HepG2 (cell line): Measurements from ENCODE around the gene USP34. TPM values are rescaled to one million over a fixed set of nuclear protein-coding genes. Genes with fewer than 3 reads are reported as not detected.

ENCODE experiments used
- ARNTL ChIP-seq: sonication (generic); formaldehyde crosslinking; IDR thresholded peaks from 2 replicates; pipeline ENCODE4 v1.4.0; 2020; ENCODE audit warnings: mild to moderate bottlenecking, missing genetic modification reagents
- BRD4 ChIP-seq: sonication (generic); formaldehyde crosslinking; IDR thresholded peaks from 2 replicates; pipeline ENCODE4 v1.4.0; 2020; ENCODE audit warnings: missing genetic modification reagents
- CC2D1A ChIP-seq: sonication (generic); formaldehyde crosslinking; IDR thresholded peaks from 2 replicates; pipeline ENCODE4 v1.8.1; 2023; ENCODE audit warnings: mild to moderate bottlenecking, missing genetic modification reagents
- CEBPG ChIP-seq: IDR thresholded peaks from 2 replicates; pipeline ENCODE4 v1.6.1; 2016
- GABPA ChIP-seq, 2 experiments: IDR thresholded peaks; 2 replicates each; pipeline ENCODE4 v1.6.1; 2011 to 2016; ENCODE audit warnings: low read depth in 2 of 2, low read length in 1 of 2, missing biosample characterization in 1 of 2, missing genetic modification characterization in 1 of 2
- HCFC1 ChIP-seq: fragments of 150-350 bp; IDR thresholded peaks from 2 replicates; pipeline ENCODE4 v1.6.1; 2014; ENCODE audit warnings: low read depth, low read length
- HOXD1 ChIP-seq: sonication (generic); formaldehyde crosslinking; IDR thresholded peaks from 2 replicates; pipeline ENCODE4 v1.5.0; 2020; ENCODE audit warnings: missing genetic modification reagents
- NCOR1 ChIP-seq: fragments of 200-600 bp; sonication (generic); IDR thresholded peaks from 2 replicates; pipeline ENCODE4 v1.7.0; 2017; ENCODE audit warnings: antibody characterized with exemption, low read length, borderline replicate concordance
- PAF1 ChIP-seq: IDR thresholded peaks from 2 replicates; pipeline ENCODE4 v1.6.1; 2016; ENCODE audit warnings: missing genetic modification reagents, missing compliant biosample characterization
- SMARCE1 ChIP-seq: fragments of 450-650 bp; IDR thresholded peaks from 2 replicates; pipeline ENCODE4 v1.6.1; 2017; ENCODE audit warnings: borderline replicate concordance
- SMC3 ChIP-seq: IDR thresholded peaks from 2 replicates; pipeline ENCODE4 v1.6.1; 2011; ENCODE audit warnings: low read length, improper control_type of control experiment
- TRIM24 ChIP-seq: sonication (generic); formaldehyde crosslinking; IDR thresholded peaks from 2 replicates; pipeline ENCODE4 v1.8.0; 2022; ENCODE audit warnings: mild to moderate bottlenecking, missing genetic modification reagents
- ZBTB25 ChIP-seq: IDR thresholded peaks from 2 replicates; pipeline ENCODE4 v1.6.1; 2018; ENCODE audit warnings: missing genetic modification reagents
- ZNF276 ChIP-seq: sonication (generic); formaldehyde crosslinking; IDR thresholded peaks from 2 replicates; pipeline ENCODE4 v1.4.0; 2020; ENCODE audit warnings: mild to moderate bottlenecking, low read depth, missing genetic modification reagents
- ZNF282 ChIP-seq: fragments of 450-650 bp; IDR thresholded peaks from 2 replicates; pipeline ENCODE4 v1.6.1; 2018; ENCODE audit not compliant: partially characterized antibody
- ZNF3 ChIP-seq: IDR thresholded peaks from 2 replicates; pipeline ENCODE4 v1.7.0; 2017; ENCODE audit warnings: inconsistent platforms
- ZNF562 ChIP-seq: sonication (generic); formaldehyde crosslinking; IDR thresholded peaks from 2 replicates; pipeline ENCODE4 v1.8.0; 2022; ENCODE audit warnings: missing genetic modification reagents, borderline replicate concordance
- ZNF709 ChIP-seq: sonication (generic); formaldehyde crosslinking; IDR thresholded peaks from 2 replicates; pipeline ENCODE4 v1.5.0; 2020; ENCODE audit warnings: mild to moderate bottlenecking, missing genetic modification reagents
- ZNF788 ChIP-seq: sonication (generic); formaldehyde crosslinking; IDR thresholded peaks from 2 replicates; pipeline ENCODE4 v1.5.0; 2020; ENCODE audit warnings: mild to moderate bottlenecking, missing genetic modification reagents, borderline replicate concordance
- polyA plus RNA-seq, 8 experiments: library from polyadenylated mRNA; depleted of rRNA in 3 of 8; stranded (reverse) in 7 of 8; unstranded in 1 of 8; fragments of >200 nt; fragmentation: Illumina TruSeq in 4 of 8; extraction: Trizol in 4 of 8; gene quantifications; 2 replicates each; pipeline versions ENCODE4 v1.2.1 to v1.2.3, GENCODE V29; 2011 to 2016; ENCODE audit warnings: low read depth in 4 of 8, missing spikeins in 1 of 8, mixed read lengths in 1 of 8; ENCODE audit not compliant: insufficient read depth in 1 of 8
- total RNA-seq, 5 experiments: library from RNA; depleted of rRNA; stranded (reverse); fragments of >200 nt; fragmentation: Illumina TruSeq; extraction: Trizol; gene quantifications; 2 replicates each; pipeline ENCODE4 v1.2.3, GENCODE V29; 2016; ENCODE audit warnings: low read depth in 1 of 5
- TF ChIP-seq, protein P1 (sequence below): sonication (generic); formaldehyde crosslinking; IDR thresholded peaks from 2 replicates; pipeline ENCODE4 v1.4.0; 2020; ENCODE audit warnings: missing genetic modification reagents, borderline replicate concordance
- TF ChIP-seq, protein P2 (sequence below): sonication (generic); formaldehyde crosslinking; IDR thresholded peaks from 2 replicates; pipeline ENCODE4 v1.5.1; 2020; ENCODE audit warnings: missing genetic modification reagents, mild to moderate bottlenecking, borderline replicate concordance
- TF ChIP-seq, protein P3 (sequence below): sonication (generic); formaldehyde crosslinking; IDR thresholded peaks from 2 replicates; pipeline ENCODE4 v1.4.0; 2020; ENCODE audit warnings: mild to moderate bottlenecking, missing genetic modification reagents

USP34 gene
- total and polyA plus RNA-seq, 2 of the 13 experiments (the other 11 are each of a cell fraction or from before 2014, with no cell fraction given) = 99.2 to 100 TPM

GRCh38 chr2:61470965-61471904 is at the start of gene USP34 (continued):
- TF ChIP-seq ZNF276 (CRISPR knock-in tag) = no peak; the same call in 1 of the 2 replicates
- TF ChIP-seq ZNF562 (CRISPR knock-in tag) = no peak
- TF ChIP-seq, protein P1, sequence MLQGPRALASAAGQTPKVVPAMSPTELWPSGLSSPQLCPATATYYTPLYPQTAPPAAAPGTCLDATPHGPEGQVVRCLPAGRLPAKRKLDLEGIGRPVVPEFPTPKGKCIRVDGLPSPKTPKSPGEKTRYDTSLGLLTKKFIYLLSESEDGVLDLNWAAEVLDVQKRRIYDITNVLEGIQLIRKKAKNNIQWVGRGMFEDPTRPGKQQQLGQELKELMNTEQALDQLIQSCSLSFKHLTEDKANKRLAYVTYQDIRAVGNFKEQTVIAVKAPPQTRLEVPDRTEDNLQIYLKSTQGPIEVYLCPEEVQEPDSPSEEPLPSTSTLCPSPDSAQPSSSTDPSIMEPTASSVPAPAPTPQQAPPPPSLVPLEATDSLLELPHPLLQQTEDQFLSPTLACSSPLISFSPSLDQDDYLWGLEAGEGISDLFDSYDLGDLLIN (CRISPR knock-in tag) = no peak
- no peak for TF ChIP-seq HCFC1
- TF ChIP-seq HOXD1 = no peak
- TF ChIP-seq ZBTB25 = peak; percentile 97
- TF ChIP-seq ZNF282 = no peak
- no peak for TF ChIP-seq PAF1 (CRISPR knock-in tag)
- TF ChIP-seq, protein P2, sequence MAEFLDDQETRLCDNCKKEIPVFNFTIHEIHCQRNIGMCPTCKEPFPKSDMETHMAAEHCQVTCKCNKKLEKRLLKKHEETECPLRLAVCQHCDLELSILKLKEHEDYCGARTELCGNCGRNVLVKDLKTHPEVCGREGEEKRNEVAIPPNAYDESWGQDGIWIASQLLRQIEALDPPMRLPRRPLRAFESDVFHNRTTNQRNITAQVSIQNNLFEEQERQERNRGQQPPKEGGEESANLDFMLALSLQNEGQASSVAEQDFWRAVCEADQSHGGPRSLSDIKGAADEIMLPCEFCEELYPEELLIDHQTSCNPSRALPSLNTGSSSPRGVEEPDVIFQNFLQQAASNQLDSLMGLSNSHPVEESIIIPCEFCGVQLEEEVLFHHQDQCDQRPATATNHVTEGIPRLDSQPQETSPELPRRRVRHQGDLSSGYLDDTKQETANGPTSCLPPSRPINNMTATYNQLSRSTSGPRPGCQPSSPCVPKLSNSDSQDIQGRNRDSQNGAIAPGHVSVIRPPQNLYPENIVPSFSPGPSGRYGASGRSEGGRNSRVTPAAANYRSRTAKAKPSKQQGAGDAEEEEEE (CRISPR knock-in tag) = no peak; the same call in 1 of the 2 replicates
- TF ChIP-seq SMARCE1 = no peak
- TF ChIP-seq ZNF3 (CRISPR knock-in tag) = no peak
- TF ChIP-seq CEBPG (CRISPR knock-in tag) = no peak; the same call in 1 of the 2 replicates
- TF ChIP-seq BRD4 (CRISPR knock-in tag) = peak; percentile 87
- TF ChIP-seq SMC3 = no peak
- peak; percentile 63; the same call in 1 of the 2 replicates for TF ChIP-seq ARNTL (CRISPR knock-in tag)
- no peak for TF ChIP-seq CC2D1A (CRISPR knock-in tag)
- peak; percentile 52; the same call in 1 of the 2 replicates for TF ChIP-seq ZNF788 (CRISPR knock-in tag)
- no peak for TF ChIP-seq NCOR1
- TF ChIP-seq GABPA (IDR thresholded peaks at IDR 0.05; ENCODE audit: low read depth, low read length) = peak; percentile 70
- TF ChIP-seq GABPA (CRISPR knock-in tag; IDR thresholded peaks at IDR 0.05; ENCODE audit: low read depth) = peak; percentile 88
- TF ChIP-seq ZNF709 (CRISPR knock-in tag) = peak; percentile 73; the same call in 1 of the 2 replicates
- TF ChIP-seq, protein P3, sequence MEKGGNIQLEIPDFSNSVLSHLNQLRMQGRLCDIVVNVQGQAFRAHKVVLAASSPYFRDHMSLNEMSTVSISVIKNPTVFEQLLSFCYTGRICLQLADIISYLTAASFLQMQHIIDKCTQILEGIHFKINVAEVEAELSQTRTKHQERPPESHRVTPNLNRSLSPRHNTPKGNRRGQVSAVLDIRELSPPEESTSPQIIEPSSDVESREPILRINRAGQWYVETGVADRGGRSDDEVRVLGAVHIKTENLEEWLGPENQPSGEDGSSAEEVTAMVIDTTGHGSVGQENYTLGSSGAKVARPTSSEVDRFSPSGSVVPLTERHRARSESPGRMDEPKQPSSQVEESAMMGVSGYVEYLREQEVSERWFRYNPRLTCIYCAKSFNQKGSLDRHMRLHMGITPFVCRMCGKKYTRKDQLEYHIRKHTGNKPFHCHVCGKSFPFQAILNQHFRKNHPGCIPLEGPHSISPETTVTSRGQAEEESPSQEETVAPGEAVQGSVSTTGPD (CRISPR knock-in tag) = peak; percentile 34; the same call in 1 of the 2 replicates
- no peak for TF ChIP-seq TRIM24 (CRISPR knock-in tag)
